Adipose tissue (tissue), 3 donors: ENCODE results near the gene TCEA2. TPM values are rescaled to one million over a fixed set of nuclear protein-coding genes. Genes with fewer than 3 reads are reported as not detected.

ENCODE experiments used
- H3K27ac ChIP-seq: one replicate; pipeline ENCODE4 v1.5.1; 2013; ENCODE audit warnings: low read depth, low read length
- WGBS, 3 donors: extraction: QIAGEN DNeasy Blood & Tissue Kit; methylation state at CpG; one replicate each; pipeline ENCODE4 v1.1.7; 2013; 5-methylcytosine and 5-hydroxymethylcytosine counted together
- polyA plus RNA-seq, 3 donors: library from polyadenylated mRNA; stranded (reverse); fragments of 200-250 nt; gene quantifications; one replicate each; pipeline ENCODE4 v1.2.3, GENCODE V29; 2013
- donor health status: healthy with polysubstance abuse.
- donor health status: Bipolar disorder and iron deficiency.
- donor health status: healthy.

Gene TCEA2
- polyA plus RNA-seq, 3 donors: 17.2 to 48.5 (median 35.4) TPM

DNA sequence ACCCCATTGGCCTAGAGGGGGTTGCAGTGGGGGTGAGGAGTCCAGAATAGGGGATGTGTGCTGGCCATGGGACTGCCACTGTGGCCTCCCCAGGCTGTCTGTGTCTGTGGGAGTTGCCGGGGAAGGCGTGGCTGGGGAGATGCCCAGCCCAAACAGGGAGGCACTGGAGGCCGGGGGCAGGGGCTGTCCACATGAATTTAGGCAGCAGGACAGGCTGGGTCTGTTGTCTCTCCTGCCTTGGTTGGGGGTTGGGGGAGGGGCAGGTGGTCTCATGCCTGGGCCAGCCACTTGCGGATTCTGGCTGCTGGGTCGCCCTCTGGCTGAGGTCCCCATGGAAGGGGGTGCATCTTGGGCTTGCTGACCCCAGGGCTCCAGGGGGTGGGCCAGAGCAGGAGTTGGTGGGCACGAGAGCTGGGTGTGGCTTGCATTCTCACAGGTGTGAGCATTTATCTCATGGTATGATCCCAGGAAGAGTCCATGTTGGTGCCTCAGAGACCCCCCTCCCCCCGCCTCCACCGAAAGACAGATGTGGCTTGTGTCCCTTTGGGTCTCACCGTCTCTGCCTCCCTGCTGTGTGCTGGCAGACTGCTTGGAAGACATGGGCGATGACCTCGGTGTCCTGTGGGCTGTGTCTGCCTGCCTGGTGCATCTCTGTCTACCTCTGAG is 17.5 kb upstream of the TCEA2 start:
- H3K27ac ChIP-seq: no peak overlapping the region
- 57 to 66% (median 66%) methylated on average over 11 of the region's 11 CpGs for WGBS, 3 donors

DNA sequence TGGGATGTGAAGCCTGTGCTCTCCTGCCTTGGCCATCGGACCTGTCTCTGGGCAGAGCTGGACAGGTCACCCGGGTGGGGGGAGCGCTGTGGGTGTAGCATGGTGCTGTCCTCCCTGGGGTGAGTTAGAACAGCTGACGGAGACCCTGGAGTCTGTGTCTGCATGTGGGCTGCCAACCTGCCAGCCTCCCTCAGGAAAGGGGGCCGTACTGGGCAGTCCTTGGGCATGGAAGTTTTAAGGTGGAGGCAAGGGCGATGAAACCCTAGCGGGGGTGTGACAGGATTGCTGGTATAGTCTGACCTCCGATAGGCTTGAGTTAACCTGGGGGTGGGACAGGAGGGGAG is 16.0 kb upstream of the TCEA2 start:
- whole genome bisulfite sequencing, 3 donors: 73 to 78% (median 74%) methylated on average over 8 of the region's 8 CpGs
- no peak overlapping the region for H3K27ac ChIP-seq

DNA sequence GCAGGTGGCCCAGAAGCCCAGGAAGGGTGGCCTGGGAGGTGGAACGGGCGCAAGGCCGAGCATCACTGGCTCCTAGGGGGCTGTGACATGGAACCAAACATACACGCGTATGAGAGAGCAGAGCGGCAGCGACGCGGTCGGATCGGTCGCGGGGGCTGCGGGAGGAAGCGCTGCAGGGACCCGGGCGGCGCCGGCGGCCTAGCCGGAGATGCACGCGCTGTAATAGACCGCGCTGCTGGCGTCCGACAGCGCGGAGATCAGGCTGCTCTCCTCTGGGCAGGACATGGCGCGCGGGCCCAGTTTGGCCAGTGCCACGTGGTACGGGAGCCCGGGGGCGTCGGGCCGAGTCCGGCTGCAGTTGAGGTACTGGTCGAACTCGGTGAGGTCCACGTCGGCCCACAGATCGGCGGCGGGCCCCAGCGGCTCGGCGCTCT is 15.0 kb upstream of the TCEA2 start:
- WGBS, 3 donors: 11 to 33% (median 26%) methylated on average over 46 to 49 of the region's 49 CpGs
- no peak overlapping the region for H3K27ac ChIP-seq

DNA sequence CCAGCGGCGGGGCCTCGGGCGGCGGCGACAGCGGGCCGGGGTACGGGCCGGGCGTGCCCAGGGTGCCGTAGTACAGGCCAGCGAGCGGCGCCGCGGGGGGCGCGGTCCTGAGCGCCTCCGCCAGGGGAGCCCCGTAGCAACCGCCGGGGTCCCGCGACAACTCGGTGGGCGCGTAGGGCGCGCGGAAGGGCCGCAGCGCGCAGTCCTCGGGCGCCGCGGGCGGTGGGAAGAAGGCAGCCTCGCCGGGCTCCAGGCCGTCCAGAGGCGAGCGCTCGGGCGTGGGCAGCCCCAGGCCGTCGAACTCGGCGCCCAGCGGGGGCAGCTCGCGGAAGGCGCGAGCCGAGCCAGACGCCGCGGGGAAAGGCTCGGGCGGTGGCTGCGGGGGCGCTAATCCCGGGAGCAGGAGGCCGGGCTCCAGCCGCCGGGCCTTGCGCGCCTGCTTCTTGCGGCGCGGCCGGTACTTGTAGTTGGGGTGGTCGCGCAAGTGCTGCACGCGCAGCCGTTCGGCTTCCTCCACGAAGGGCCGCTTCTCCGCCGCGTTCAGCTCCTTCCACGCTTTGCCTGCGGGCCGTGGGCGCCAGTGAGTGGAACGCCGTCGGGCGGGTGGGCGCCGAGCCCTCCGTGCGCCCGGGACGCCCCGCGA is 14.5 kb upstream of the TCEA2 start:
- 3 to 13% (median 8%) methylated on average over 43 to 100 of the region's 101 CpGs for WGBS, 3 donors
- H3K27ac ChIP-seq: no peak overlapping the region

DNA sequence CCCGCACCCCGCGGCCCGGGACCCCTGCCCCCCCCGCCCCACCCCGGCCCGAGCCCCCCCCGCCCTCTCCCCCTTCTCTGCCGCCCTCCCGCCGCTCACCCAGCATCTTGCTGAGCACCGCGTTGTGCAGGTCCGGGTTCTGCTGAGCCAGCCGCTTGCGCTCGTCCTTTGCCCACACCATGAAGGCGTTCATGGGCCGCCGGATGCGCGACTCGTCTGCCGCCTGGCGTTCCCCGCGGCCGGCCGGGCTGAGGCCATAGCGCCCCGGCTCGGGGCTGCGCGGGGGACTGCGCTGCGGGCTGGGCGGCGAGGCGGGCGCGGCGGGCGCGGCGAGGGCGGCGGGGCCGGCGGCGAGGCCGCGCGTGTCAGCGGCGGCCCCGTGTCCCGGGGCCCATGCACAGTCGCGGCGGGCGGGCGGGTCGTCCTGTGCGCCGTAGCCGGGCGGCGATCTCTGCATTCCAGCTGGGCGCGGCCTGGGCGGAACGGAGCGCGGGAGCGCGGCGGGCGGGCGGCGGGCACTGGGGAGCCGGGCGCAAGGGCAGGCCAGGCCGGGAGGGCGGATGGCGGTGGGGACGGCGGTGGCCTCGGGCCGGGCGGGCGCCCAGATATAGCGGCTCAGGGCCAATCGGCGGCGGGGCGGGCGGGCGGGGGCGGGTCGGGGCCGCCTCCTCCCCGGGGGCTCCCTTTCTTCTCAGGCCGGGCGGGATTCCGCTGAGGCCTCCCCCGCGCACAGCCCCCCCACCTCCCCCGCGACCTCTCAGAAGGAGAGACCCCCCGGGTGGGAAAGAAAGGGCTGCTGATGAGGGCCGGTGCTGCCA is 13.7 kb upstream of the TCEA2 start, which contains the start of gene SOX18:
TSS of gene SOX18 (minus strand) at position 580 of the 818 bp plus-strand sequence. CDS start at position 457, 123 bp downstream.
- WGBS, 3 donors: 0 to 1% (median 0%) methylated on average over 52 to 86 of the region's 111 CpGs
- no peak within 1 kb of the TSS for H3K27ac ChIP-seq

DNA sequence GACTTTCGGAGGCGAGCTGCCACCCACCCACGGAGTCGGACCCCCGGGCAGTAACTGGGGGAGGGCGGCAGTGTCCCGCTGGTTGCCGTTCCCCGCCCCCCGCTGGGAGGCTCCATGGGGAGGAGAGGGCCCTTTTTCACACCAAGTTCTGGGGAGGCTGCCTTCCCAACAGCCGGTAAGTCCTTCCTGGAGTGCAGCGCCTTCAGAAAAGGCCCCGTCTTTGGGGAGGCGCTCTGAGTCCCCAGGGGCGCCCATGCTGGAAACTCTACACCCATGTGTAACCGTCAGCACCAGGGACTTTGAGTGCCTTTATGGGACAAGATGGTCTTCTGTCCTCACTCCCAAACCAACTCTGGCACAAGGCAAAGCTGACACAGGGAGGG is 13.1 kb upstream of the TCEA2 start:
- 15 to 18% (median 17%) methylated on average over 15 to 16 of the region's 16 CpGs for WGBS, 3 donors
- H3K27ac ChIP-seq: no peak overlapping the region

DNA sequence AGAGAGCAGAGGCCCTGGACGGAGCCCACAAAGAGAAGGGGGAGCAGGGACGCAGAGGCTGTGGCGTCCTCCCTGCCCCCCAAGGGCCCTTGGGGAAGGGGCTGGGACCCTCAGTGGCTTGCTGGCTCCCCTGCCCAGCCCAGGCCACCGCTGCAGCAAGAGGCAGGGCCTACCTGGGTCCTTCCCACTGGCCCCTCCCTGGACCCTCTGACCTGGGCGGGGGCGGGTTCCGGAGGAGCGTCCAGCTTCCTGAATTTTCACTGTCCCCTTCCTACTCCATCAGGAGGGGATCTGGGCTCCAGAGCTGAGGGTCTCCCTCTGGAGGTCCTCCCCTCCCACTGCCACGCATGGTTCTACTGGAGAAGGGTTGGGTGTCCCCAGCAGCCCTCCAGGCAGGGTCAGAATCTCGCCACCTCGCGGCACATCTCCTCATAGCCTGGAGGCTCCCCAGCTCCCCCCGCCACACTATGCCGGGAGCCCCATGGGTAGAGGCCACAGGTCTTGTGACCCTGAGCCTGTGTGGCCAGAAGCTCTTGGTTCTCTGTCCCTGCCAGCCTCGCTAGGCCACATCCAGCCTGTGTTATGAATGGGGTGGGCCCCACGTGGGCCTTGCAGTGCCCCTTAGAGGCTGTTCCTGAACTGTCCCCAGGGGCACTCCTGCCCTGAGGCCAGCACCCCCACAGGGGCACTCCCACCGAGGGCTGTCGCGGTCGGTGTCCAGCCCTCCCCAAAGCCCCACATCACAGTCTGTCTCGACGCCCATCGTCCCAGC is 12.6 kb upstream of the TCEA2 start:
- 58 to 71% (median 60%) methylated on average over 22 to 23 of the region's 23 CpGs for WGBS, 3 donors
- H3K27ac ChIP-seq: no peak overlapping the region

DNA sequence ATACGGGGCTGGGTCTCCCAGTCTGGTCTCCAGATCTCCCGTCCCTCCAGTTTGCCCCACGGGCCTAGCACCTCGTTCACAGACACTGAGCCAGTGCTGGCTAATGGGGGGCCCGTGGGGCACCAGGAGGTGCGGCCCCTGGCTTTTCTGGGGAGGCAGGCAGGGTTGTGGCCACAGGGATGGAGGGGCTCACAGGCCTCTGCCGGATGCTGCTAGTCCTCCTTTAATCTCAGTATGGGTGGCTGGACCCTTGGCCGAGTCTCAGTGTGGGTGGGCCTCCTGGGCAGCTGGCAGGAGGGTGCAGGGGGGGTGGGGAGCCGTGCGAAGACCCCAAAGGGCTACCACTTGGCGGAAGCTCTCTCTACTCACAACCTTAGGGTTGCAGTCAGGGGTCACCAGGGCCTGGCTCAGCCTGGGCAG is 12.0 kb upstream of the TCEA2 start:
- 61 to 80% (median 66%) methylated on average over 11 of the region's 11 CpGs for WGBS, 3 donors
- H3K27ac ChIP-seq: no peak overlapping the region

DNA sequence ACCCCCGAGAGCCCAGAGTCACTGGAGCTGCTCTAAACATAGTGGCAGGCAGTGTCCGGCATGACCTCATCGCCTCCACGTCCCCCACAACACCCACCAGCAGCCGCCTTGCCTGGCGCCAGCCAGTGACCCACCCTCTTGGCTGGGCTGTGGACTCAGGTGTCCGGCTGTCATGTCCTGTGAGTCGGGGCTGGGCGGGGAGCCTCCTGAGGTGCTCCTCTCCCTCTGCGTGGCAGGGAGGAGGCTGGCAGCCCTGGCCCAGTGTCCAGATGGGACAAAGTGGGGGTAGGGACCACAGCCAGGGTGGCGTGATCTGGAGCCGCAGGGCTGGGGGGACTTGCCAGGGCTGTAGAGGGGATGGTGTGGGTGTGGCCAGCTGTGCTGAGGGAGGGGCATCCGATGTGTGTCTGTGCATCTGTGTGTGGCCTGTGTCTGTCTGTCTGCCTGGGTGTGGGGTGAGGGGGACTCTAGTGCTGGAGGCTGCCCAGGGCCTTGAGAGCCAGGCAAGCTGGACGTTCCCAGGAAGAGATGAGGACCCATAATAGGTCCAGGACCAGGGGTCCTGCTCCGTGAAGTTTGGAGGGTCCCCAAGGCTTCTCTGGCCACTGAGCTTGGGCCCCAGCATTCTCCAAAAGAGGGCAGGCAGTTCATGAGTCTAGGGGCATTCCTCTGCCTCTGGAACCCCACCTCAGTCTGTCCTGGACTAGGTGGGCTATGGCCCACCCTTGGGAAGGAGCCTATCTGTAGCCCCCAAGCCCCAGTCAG is 11.3 kb upstream of the TCEA2 start:
- WGBS, 3 donors: 62 to 68% (median 67%) methylated on average over 14 to 15 of the region's 15 CpGs
- H3K27ac ChIP-seq: no peak overlapping the region

DNA sequence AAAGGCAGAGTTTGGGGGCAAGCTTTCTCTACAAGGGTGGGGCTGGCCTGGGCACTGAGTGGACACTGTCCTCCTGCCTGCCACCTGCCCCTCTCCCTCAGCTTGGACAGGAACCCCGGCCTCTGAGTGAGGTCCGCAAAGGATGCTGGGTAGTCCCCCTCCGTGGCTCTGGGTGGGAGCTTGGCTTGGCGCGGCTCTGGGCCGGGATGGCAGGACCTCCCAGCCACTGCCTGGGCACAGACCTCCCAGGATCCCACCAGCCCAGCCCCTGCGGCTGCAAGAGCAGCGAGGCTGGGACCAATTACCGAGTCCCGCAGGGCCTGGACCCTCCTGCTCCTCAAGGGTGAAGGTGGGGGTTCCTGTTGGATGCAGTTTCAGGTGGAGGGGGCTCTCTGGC is 10.7 kb upstream of the TCEA2 start:
- no peak overlapping the region for H3K27ac ChIP-seq
- 64 to 75% (median 68%) methylated on average over 10 of the region's 10 CpGs for WGBS, 3 donors

DNA sequence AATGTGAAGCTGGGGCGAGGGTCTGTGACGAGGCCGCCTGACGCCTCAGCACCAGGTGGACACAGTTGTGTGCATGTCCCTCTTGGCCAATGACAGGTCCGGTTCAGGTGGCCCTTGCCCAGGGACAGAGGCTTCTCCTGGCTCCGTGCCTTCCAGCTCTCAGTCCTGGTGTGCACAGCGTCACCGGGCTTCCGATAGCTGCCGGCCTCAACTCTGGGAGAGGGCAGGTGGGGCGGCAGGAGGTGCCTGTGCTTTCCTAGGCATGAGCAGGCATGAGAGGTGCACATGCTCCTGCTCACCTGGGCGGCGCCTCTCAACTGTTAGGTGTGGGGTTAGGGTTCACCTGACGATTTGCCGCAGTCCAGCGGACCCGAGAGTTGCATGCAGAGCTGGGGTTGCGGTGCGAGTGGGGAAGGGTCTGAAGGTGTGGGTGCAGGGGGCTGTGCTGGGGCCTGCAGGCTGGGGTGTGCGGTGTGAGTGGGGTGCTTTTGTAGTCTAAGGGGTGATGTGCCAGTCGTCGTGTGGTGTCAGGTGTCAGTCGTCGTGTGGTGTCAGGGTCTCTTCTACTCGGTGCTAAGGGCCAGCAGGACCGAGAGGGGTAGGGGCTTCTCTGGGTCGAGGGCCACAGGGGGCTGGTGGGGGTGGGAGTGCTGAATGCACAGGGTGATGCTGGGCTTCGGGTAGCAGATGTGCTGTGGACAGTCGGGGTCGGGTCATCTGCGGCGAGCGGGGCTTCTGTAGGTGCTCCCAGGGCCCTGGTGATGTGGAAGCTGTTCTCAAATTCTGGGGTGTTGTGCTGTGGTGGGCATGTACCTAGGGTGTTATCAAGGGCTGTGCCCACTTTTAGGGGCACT is 9.8 kb upstream of the TCEA2 start:
- H3K27ac ChIP-seq: no peak overlapping the region
- WGBS, 3 donors: 69 to 80% (median 74%) methylated on average over 33 of the region's 33 CpGs

DNA sequence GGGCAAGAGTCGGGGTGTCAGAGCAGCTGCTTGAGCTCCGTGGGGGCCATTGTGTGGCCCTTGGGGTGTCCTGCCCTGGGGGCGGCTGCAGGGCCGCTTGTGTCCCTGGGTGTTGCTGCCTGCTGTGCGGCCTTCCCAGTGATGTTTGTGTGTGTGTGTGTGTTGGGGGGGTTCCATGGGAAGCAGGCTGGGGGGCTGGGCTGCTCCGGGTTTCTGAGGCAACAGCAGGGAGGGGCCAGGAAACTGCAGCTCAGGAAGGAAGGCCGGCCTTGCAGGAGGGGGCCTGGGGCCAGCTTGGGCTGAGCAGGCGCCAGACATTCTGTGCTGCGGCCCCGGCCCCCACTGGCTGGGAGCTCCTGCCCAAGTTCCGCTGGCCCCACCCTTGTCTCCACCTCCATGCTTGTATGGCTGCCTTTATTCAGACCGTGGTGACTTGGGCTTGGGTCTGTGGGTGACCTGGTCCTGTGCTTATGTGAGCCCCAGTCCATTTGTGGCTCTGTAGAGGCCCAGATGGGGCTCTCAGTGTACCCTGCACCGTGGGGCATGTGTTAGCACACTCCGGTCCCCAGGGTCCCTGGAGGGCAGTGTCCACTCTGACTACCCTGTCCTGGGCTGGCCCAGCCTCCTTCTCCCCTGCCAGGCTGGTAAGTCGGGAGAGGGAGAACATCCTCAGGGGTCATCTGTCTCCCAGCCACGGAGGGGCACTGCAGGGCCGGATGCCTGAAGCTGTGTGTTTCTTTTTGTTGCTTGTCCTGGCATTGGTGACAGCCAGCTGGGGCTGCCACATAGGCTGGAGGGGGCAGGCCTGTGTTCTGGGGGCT is 8.9 kb upstream of the TCEA2 start:
- 18 to 36% (median 19%) methylated on average over 16 to 17 of the region's 17 CpGs for WGBS, 3 donors
- H3K27ac ChIP-seq: no peak overlapping the region

DNA sequence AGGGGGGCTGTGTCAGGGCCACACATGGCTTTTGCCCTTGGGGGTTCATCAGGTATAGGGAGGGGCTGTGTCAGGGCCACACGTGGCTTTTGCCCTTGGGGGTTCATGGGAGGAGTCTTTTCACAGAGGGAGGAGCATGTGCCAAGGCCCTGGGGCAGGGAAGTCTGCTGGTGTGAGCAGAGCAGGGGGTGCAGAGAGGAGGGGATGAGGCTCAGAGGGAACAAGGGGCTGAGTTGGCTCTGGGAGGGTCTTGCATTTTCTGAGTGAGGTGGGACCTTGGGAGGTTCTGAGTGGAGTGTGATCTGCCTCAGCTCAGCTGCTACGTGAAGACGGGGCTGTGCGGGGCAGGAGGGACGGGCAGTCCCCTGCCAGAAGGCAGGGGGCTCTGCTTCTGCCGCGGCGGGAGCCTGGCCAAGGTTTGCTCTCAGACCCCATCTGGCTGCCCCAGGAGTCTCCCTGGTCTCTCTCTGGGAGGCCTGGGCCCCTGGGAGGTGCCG is 7.6 kb upstream of the TCEA2 start:
- 56 to 80% (median 65%) methylated on average over 9 of the region's 9 CpGs for WGBS, 3 donors
- no peak overlapping the region for H3K27ac ChIP-seq

DNA sequence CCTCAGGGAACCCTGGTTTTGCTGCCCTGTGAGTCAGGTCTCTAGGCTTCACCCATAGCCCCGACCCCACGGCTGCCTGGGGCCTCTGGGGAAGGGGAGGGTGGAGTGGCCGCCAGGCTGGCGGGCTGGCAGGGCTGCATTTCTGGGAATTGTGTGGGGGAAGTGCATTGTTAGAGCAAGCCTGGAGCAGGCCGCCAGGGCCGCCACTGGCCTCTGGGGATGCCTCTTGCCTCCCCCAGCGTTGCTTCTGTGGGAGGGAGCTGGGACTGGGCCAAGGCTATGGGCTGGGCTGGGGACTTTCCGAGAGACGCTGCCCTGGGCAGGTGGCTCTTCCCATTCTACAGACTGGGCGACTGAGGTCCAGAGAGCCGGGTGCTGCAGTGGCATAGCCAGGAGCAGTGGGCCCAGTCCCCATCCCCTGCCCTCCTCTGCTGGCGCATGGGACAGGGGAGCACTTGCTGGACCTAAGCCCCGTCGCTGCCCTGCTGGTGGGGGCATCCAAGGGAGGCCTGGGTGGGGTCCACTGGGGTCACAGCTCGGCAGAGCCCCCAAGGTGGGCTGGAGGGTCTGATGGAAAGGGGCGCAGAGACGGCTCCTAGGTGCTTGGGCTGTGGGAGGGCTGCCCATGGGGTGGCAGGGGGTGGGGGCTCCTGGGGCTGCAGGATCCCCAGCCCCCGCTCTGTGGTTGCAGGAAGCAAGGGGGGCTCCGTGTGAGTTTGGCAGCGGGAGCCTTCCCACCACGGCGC is 6.9 kb upstream of the TCEA2 start:
- 31 to 41% (median 33%) methylated on average over 18 to 22 of the region's 22 CpGs for WGBS, 3 donors

DNA sequence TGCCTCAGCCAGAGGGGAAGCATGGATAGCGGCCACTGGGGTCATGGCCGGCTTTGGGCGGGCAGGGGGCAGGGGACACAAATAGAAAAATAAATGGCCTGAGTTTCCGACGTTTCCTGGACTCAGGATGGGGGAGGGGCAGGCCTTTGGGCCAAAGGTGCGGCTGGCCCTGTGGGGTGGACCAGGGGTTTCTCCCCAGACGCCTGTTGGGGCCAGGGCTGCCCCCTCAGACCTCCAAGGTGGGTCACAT is 6.4 kb upstream of the TCEA2 start:
- H3K27ac ChIP-seq: no peak overlapping the region
- 30 to 43% (median 31%) methylated on average over 7 of the region's 7 CpGs for WGBS, 3 donors

More for the DNA sequence above, 6.9 kb upstream of the TCEA2 start:
- H3K27ac ChIP-seq: no peak overlapping the region
